Measurements from ENCODE around the gene DCP2. TPM values are rescaled to one million over a fixed set of nuclear protein-coding genes. Genes with fewer than 3 reads are reported as not detected.

The DCP2 gene
- polyA plus RNA-seq, 3 donors = 3.0 to 13.4 (median 7.6) TPM

- no peak overlapping the region for H3K27ac ChIP-seq (ENCODE audit: low read depth, low read length)
- WGBS, 3 donors = 77 to 97% (median 90%) methylated on average over 14 of the region's 14 CpGs
Measured at GRCh38 chr5:113057557-113057984, 81.0 kb downstream of the DCP2 start.

- WGBS, 3 donors = 88 to 93% (median 92%) methylated on average over 5 of the region's 5 CpGs
- no peak overlapping the region for H3K27ac ChIP-seq (ENCODE audit: low read depth, low read length)
Measured at GRCh38 chr5:113058269-113058668, 81.7 kb downstream of the DCP2 start.

- WGBS, 3 donors = 54 to 78% (median 68%) methylated on average over 6 of the region's 6 CpGs
- no peak overlapping the region for H3K27ac ChIP-seq (ENCODE audit: low read depth, low read length)
Measured at GRCh38 chr5:113058706-113059226, 82.2 kb downstream of the DCP2 start.

DNA sequence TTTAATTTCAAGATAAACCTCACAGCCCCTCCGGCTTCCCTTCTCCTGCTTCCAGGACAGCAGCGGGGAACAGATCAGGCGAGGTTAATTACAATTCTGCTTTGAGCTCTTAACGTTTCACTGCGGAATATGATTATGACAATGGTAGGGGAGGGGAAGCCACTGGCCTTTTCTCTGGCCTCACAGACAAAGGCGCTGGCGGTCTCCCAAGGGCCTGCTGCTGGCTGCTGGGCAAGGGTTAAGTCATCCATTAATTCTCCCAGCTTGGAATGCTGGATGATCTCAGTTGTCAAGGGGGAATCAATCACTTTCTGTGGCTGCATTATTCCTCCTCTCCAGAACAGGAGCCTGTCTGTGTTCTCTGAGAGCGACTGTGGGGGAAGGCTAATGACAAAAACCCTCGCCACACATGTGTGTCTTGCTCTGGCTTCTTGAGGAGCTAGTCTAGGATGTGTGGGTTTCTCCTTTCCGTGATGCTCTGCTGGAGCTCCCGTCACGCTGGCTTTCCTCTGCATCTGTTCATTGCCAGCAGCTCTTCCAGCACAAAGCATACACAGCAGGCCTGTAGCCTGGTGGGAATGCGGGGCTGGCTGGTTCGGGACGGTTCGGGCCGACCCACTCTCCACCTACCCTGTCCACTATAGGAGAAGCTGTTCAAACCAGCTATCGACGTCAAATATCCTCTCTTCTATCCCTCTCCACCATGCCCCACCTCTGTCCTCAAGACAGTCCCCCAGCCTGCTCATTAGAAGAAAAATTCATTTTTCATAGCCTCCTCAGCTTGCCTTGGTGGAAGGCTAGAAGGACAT lies 82.8 kb downstream of the DCP2 start:
- H3K27ac ChIP-seq (ENCODE audit: low read depth, low read length) = no peak overlapping the region
- 59 to 70% (median 64%) methylated on average over 19 of the region's 19 CpGs for WGBS, 3 donors

DNA sequence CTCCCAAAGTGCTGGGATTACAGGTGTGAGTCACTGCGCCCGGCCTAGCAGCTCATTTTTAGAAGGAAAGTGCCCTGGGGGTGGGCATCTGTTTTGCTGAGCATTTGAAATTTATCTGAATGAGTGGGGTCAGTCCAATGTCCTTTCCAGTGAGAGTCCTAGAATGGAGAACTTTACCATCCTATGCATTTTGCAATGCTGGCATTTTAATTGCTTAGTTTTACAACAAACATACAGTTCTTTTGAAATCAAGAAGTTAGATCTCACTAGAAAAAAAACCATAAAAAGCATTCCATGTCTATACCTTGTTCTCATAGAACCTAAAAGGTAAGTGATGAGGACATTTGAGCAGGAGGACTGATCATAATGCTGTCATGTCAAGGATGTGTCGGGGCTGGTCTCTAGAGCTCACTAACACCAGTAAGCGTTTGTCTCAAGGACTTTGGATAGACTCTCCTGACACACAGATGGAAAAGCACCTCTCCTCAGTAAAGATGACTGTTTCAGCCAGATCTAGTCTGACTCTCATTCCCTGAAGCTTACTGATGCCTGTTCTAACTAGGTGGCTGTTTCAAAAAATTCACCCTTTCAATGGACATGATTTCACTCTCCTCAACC lies 83.9 kb downstream of the DCP2 start:
- 83 to 96% (median 93%) methylated on average over 4 of the region's 4 CpGs for WGBS, 3 donors
- H3K27ac ChIP-seq (ENCODE audit: low read depth, low read length) = no peak overlapping the region

- 73 to 85% (median 78%) methylated on average over 5 of the region's 5 CpGs for WGBS, 3 donors
- H3K27ac ChIP-seq (ENCODE audit: low read depth, low read length) = no peak overlapping the region
Measured at GRCh38 chr5:113061846-113062780, 85.5 kb downstream of the DCP2 start.

- 89 to 92% (median 89%) methylated on average over 6 of the region's 6 CpGs for WGBS, 3 donors
- H3K27ac ChIP-seq (ENCODE audit: low read depth, low read length) = no peak overlapping the region
Measured at GRCh38 chr5:113062869-113063508, 86.4 kb downstream of the DCP2 start.

DNA sequence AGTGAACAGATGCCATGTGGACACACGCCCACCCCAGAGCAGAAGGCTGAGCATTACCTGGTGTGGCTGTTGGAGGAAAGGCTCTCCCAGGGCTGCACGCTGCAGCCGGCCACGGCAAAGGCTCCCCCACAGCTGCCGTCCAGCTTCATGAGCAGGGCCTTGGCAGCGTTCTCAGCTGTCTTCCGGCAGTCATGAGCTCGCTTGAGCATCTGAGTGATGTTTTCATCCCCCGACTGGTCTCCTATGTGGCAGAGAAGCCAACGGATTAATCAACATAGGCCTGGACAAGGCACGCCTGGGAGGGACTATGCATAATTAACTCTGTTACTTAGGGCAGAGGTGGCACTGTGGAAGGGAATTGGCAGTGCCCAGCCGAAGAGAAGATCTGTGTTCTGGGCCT lies 87.3 kb downstream of the DCP2 start:
- WGBS, 3 donors = 86 to 88% (median 88%) methylated on average over 12 of the region's 12 CpGs
- H3K27ac ChIP-seq (ENCODE audit: low read depth, low read length) = no peak overlapping the region

- 84 to 93% (median 92%) methylated on average over 1 of the region's 1 CpG for WGBS, 3 donors
- H3K27ac ChIP-seq (ENCODE audit: low read depth, low read length) = no peak overlapping the region
Measured at GRCh38 chr5:113064806-113065205, 88.2 kb downstream of the DCP2 start.

DNA sequence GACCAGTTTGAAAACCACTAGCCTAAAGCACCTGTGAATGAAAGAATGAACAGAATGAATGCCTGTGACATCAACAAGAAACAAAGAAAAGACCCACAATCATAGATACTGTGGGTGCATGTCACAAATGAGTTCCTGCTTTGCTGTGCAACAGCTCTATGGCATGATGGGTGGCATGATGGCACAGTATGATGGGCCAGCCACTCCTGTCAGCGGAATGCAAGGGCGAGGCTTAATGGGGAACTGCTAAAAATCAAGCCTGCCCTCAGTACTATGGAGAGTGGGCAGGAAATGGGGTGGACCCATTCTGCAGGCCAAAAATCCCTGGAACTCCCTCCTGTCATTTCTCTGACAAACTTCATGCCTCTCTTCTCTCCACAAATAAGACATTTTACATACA lies 89.0 kb downstream of the DCP2 start:
- 87 to 94% (median 87%) methylated on average over 2 of the region's 2 CpGs for WGBS, 3 donors
- no peak overlapping the region for H3K27ac ChIP-seq (ENCODE audit: low read depth, low read length)

DNA sequence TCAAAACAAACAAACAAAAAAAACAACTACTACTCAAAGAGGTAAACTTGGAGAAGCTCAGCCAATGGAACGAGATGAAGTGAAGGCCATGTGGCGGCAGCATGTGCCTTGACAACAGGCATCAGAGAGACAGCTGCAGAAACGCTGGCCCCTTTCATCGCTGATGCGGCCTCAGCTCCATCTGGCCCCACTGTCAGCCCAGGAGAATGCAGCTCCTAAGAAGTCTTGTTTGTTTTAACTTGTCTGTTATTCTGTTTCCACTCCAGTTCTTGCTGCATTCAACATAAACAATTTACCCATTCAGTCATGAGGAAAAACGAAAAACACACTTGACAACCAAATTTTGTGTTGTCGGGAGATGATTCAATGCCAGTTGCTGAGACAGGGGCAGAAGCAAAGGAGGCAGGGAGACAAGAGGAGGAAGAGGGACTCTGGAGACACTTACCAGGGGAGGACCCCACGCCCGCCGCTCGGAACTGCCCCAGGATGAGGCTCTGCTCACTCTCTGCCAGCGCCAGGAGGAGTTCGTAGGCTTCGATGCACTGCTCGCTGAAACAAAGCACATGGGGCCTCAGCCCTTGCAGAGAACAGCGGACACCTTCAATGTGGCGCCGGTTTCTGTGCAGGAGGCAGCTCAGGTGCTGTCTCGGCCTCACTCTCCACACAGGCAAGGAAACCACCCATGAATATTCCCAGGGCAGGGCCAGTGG lies 91.2 kb downstream of the DCP2 start:
- H3K27ac ChIP-seq (ENCODE audit: low read depth, low read length) = no peak overlapping the region

GRCh38 chr5:113068559-113068958 lies 92.0 kb downstream of the DCP2 start:
- 81 to 96% (median 86%) methylated on average over 2 of the region's 2 CpGs for WGBS, 3 donors
- no peak overlapping the region for H3K27ac ChIP-seq (ENCODE audit: low read depth, low read length)

More for the DNA sequence above, 91.2 kb downstream of the DCP2 start:
- WGBS, 3 donors = 90 to 96% (median 95%) methylated on average over 19 of the region's 19 CpGs

Other genes starting within 250 kb of the DCP2 start
- 1 to 10 TPM; 4.2 to 6.1 (median 5.7) TPM for gene APC, start 238.9 kb upstream of the DCP2 start, polyA plus RNA-seq
- 10 to 100 TPM; 48.4 to 78.8 (median 71.6) TPM for gene SRP19, start 115.5 kb upstream of the DCP2 start, polyA plus RNA-seq
- gene REEP5, start 54.6 kb upstream of the DCP2 start, polyA plus RNA-seq = 10 to 100 TPM; 41.3 to 66.8 (median 57.5) TPM